ENCODE data around the gene SPATA25. TPM values are rescaled to one million over a fixed set of nuclear protein-coding genes. Genes with fewer than 3 reads are reported as not detected.

The SPATA25 gene
- total and polyA plus RNA-seq, 4 donors, result 0.43 to 7.6 (median 1.2) TPM

- H3K4me1 ChIP-seq (ENCODE audit: control insufficient read depth in 4 of 4, insufficient read depth in 4 of 4, low read length in 3 of 4), result peaks cover 2 to 12% (median 5%) of the 10 kb centered on the region in 4 donors
- no peaks in the 10 kb centered on the region for H3K9me3 ChIP-seq (ENCODE audit: control insufficient read depth in 4 of 4, low read length in 3 of 4)
- DNase-seq (ENCODE audit: low spot score), result peak; percentile 58
- TF ChIP-seq CTCF (IDR thresholded peaks at IDR 0.05; ENCODE audit: low read depth, low read length, missing input control), result no peak
- TF ChIP-seq MAX (IDR thresholded peaks at IDR 0.05), result no peak
- TF ChIP-seq EGR1 (IDR thresholded peaks at IDR 0.05; ENCODE audit: low read depth in 2 of 2), result no peak
- TF ChIP-seq ZBTB33 (IDR thresholded peaks at IDR 0.05), result no peak
- no peak for TF ChIP-seq YY1 (IDR thresholded peaks at IDR 0.05)
- no peak for TF ChIP-seq ATF3 (IDR thresholded peaks at IDR 0.05)
- no peak for TF ChIP-seq GABPA (IDR thresholded peaks at IDR 0.05 in 1 of 2, conservative IDR thresholded peaks at IDR 0.05 in 1 of 2)
- no peak for TF ChIP-seq RAD21 (IDR thresholded peaks at IDR 0.05)
- no peak for TF ChIP-seq HNF4A (conservative IDR thresholded peaks at IDR 0.05)
- TF ChIP-seq FOXA2 (IDR thresholded peaks at IDR 0.05), result no peak
- TF ChIP-seq FOXA1 (IDR thresholded peaks at IDR 0.05), result no peak
- no peak for TF ChIP-seq SP1 (IDR thresholded peaks at IDR 0.05)
- TF ChIP-seq HNF4G (IDR thresholded peaks at IDR 0.05), result no peak
- H3K27ac ChIP-seq (ENCODE audit: low read depth in 1 of 2, low read length in 2 of 2), result no peak overlapping the region
- H3K4me3 ChIP-seq (ENCODE audit: low read depth in 1 of 3, low read length in 3 of 3), result no peak overlapping the region
- no peak overlapping the region for H3K9ac ChIP-seq (ENCODE audit: low read depth in 1 of 2, low read length in 2 of 2)
- 85% methylated on average over 1 of the region's 1 CpG for WGBS
- no peaks in the 10 kb centered on the region for H3K27me3 ChIP-seq (ENCODE audit: control insufficient read depth in 4 of 4, insufficient read depth in 4 of 4, low read length in 3 of 4)
- peaks cover 6 to 27% (median 14%) of the 10 kb centered on the region in 4 donors for H3K36me3 ChIP-seq (ENCODE audit: control insufficient read depth in 4 of 4, insufficient read depth in 3 of 4, low read depth in 1 of 4, low read length in 3 of 4)
These were observed 36.5 kb downstream of the SPATA25 start for GRCh38 chr20:45850926-45851325.

- Histone ChIP-seq H3K9me3 (ENCODE audit: control insufficient read depth in 4 of 4, low read length in 3 of 4) (no peaks in the 10 kb centered on the region), H3K9ac (ENCODE audit: low read depth in 1 of 2, low read length in 2 of 2) (no peak overlapping the region), H3K36me3 (ENCODE audit: control insufficient read depth in 4 of 4, insufficient read depth in 3 of 4, low read depth in 1 of 4, low read length in 3 of 4) (peaks cover 6 to 32% (median 17%) of the 10 kb centered on the region in 4 donors), H3K4me1 (ENCODE audit: control insufficient read depth in 4 of 4, insufficient read depth in 4 of 4, low read length in 3 of 4) (peaks cover 0 to 8% (median 2%) of the 10 kb centered on the region in 4 donors), H3K4me3 (ENCODE audit: low read depth in 1 of 3, low read length in 3 of 3) (no peak overlapping the region), H3K27ac (ENCODE audit: low read depth in 1 of 2, low read length in 2 of 2) (no peak overlapping the region), H3K27me3 (ENCODE audit: control insufficient read depth in 4 of 4, insufficient read depth in 4 of 4, low read length in 3 of 4) (no peaks in the 10 kb centered on the region)
- TF ChIP-seq ZBTB33 (IDR thresholded peaks at IDR 0.05) (no peak), REST (IDR thresholded peaks at IDR 0.05) (no peak), MAX (IDR thresholded peaks at IDR 0.05) (no peak), FOXA2 (IDR thresholded peaks at IDR 0.05) (no peak), JUND (IDR thresholded peaks at IDR 0.05) (no peak), RAD21 (IDR thresholded peaks at IDR 0.05) (no peak), HNF4A (conservative IDR thresholded peaks at IDR 0.05) (no peak), GABPA (IDR thresholded peaks at IDR 0.05 in 1 of 2, conservative IDR thresholded peaks at IDR 0.05 in 1 of 2) (no peak), TAF1 (conservative IDR thresholded peaks at IDR 0.05) (no peak), EGR1 (IDR thresholded peaks at IDR 0.05; ENCODE audit: low read depth in 2 of 2) (no peak), YY1 (IDR thresholded peaks at IDR 0.05) (no peak), FOXA1 (IDR thresholded peaks at IDR 0.05) (no peak), RXRA (IDR thresholded peaks at IDR 0.05) (no peak), SP1 (IDR thresholded peaks at IDR 0.05) (no peak), HNF4G (IDR thresholded peaks at IDR 0.05) (no peak), CTCF (IDR thresholded peaks at IDR 0.05; ENCODE audit: low read depth, low read length, missing input control) (no peak), ATF3 (IDR thresholded peaks at IDR 0.05) (no peak)
- 98% methylated on average over 2 of the region's 2 CpGs for WGBS
- DNase-seq (ENCODE audit: low spot score), result no peak
These were observed 37.2 kb downstream of the SPATA25 start for GRCh38 chr20:45850238-45850637.

Data from liver (tissue), 9 donors.